Activated CD8-positive, alpha-beta memory T cell treated with anti-CD3 and anti-CD28 coated beads, Interleukin-2, amount 10 ng/mL, durations not matched to agents 7 days and 5 days (primary cell): Measurements from ENCODE around the gene TBX3. TPM values are rescaled to one million over a fixed set of nuclear protein-coding genes. Genes with fewer than 3 reads are reported as not detected.
"Not testable (repeated sequence)": the region's sequence is repeated elsewhere in the genome, so short reads cannot be mapped to it uniquely, and the experiment has no call there.

Experiments used
- ATAC-seq: fragments of 150-1000 bp; cut with Tn5 transposase; one replicate; pipeline ENCODE4 v1.10.0; 2021; ENCODE audit warnings: moderate library complexity
- CTCF ChIA-PET: fragments of 350-600 bp; sonication (Branson Sonifier 250); formaldehyde crosslinking; loops from one replicate; lab custom pipeline; 2021; ENCODE audit warnings: antibody characterized with exemption; lab: Charles Lee
- DNase-seq: peaks from one replicate; pipeline ENCODE4 v3.0.0-alpha.2; 2020
- H3K27ac Mint-ChIP-seq: one replicate; pipeline ENCODE4 v1.8.0; 2021; ENCODE audit warnings: mild to moderate bottlenecking, mixed read lengths
- H3K27me3 Mint-ChIP-seq: one replicate; pipeline ENCODE4 v1.8.0; 2021; ENCODE audit warnings: mixed read lengths
- H3K36me3 Mint-ChIP-seq: one replicate; pipeline ENCODE4 v1.8.0; 2021; ENCODE audit warnings: mild to moderate bottlenecking, mixed read lengths
- H3K4me1 Mint-ChIP-seq: one replicate; pipeline ENCODE4 v1.8.0; 2021; ENCODE audit warnings: mixed read lengths
- H3K4me3 Mint-ChIP-seq: one replicate; pipeline ENCODE4 v1.8.0; 2021; ENCODE audit warnings: mild to moderate bottlenecking, moderate library complexity, mixed read lengths
- H3K9me3 Mint-ChIP-seq: one replicate; pipeline ENCODE4 v1.8.0; 2022; ENCODE audit warnings: low read depth, mixed read lengths
- total RNA-seq, 2 experiments: library from RNA; stranded (reverse); gene quantifications; one replicate each; pipeline ENCODE4 v1.2.3, GENCODE V29; 2021

Gene TBX3
- not detected for total RNA-seq

DNA sequence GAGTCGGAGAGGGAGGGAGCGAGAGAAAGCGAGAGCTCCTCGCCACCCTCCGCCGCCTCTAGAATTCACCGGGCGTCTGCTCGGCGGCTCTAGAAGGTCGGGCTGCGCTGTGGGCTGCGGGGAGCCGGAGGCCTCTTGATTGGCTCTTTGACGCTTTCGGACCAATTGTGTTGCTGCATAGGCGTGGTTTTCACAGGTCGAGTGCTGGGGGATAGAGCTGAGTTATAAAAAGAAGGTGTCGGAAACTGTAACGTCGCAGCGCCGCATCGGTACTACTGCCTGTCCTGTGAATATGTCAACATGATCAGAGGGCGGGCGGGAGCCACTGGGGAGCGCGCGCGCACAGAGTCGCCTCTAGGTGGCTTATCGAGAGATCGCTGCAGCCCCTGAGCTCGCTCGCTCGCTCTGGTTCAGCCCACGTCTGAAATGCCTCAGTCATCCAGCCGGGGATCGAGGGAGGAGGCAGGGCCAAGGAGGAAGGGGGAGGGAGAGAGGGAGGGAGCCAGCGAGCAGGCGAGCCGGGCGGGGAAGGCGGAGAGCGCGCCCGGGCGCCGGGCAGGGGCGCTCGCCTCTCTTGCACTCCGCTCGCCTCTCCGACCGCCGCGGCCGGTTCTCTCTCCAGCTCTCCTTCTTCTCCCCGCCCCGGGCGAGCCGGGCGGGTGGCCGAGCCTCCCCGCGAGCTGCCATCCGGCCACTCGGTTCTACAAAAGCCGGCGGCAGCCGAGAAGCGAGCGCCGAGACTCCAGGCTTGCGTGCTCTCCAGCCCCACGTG, at the start of gene TBX3:
TBX3 (minus strand) TSS at position 78 of the 772 bp plus-strand sequence. CDS start 975 bp downstream, outside the sequence.
- DNase-seq = peak; percentile 45
- CTCF ChIA-PET = interaction anchor here (1.2 kb wide), 1 partner anchor 13 kb away, joined by 4 read pairs; no protein-coding TSS in a partner anchor
- H3K9me3 Mint-ChIP-seq = no peaks in the 10 kb centered on the region
- peak; percentile 30 for ATAC-seq
- peaks cover 6% of the 10 kb centered on the region for H3K36me3 Mint-ChIP-seq
- H3K27me3 Mint-ChIP-seq = peaks cover 95% of the 10 kb centered on the region
- peaks cover 14% of the 10 kb centered on the region for H3K4me1 Mint-ChIP-seq
- H3K4me3 Mint-ChIP-seq = peak within 1 kb of the TSS; percentile 38
- peak within 1 kb of the TSS; percentile 47 for H3K27ac Mint-ChIP-seq

DNA sequence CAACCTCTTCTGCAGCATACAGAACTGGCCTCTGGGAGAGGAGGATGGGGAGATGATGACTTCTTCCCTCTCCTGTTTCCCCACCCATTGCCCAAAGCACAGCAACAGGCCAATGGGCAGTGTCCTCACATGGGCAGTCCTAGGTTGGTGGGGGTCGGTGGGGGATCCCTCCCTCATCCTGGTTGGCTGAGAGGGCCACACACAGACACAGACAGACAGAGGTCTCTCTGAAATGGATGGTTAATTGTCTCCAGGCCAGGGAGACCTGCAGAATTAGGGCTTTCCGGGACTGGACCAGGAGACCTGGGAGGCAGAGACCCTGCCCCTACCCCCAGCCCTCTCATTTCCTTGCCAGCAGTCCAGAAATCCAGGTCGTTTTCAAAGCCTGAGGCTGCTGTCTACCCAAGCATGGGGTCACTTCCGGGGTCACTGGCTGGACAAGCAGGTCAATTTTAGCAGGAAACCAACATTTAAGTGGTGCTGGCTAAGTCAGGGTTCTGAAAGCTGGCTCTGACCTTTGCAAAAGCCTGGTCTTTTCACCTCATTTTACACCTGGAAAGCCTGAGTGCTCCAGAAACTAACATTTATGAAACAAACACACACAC, 48.6 kb upstream of the TBX3 start:
- H3K9me3 Mint-ChIP-seq = no peaks in the 10 kb centered on the region
- no peak overlapping the region for H3K4me3 Mint-ChIP-seq
- peaks cover 27% of the 10 kb centered on the region for H3K27me3 Mint-ChIP-seq
- DNase-seq (no peak), ATAC-seq (no peak)
- CTCF ChIA-PET = no interaction called here
- H3K27ac Mint-ChIP-seq = no peak overlapping the region
- no peaks in the 10 kb centered on the region for H3K36me3 Mint-ChIP-seq
- H3K4me1 Mint-ChIP-seq = no peaks in the 10 kb centered on the region

DNA sequence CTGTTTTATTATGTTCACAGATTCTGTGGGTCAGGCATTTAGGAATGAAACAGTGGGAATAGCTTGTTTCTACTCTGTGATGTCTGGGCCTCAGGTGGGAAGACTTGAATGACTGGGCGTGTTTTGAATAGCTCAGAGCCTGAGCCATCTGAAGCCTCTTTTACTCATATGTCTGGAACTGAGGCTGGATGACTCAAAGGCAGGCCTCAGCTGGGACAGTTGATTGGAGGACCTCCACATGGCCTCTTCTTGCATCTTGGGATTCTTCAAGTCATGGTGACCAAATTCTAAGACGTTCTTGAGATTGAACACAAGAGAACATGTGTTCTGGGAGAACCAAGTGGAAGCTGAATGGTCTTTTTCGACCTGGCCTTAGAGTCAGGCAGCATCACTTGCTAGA, 45.8 kb upstream of the TBX3 start:
- CTCF ChIA-PET = no interaction called here
- H3K4me1 Mint-ChIP-seq = no peaks in the 10 kb centered on the region
- no peaks in the 10 kb centered on the region for H3K36me3 Mint-ChIP-seq
- ATAC-seq = no peak
- H3K27me3 Mint-ChIP-seq = peaks cover 8% of the 10 kb centered on the region
- no peak overlapping the region for H3K27ac Mint-ChIP-seq
- H3K4me3 Mint-ChIP-seq = no peak overlapping the region
- no peak for DNase-seq
- H3K9me3 Mint-ChIP-seq = no peaks in the 10 kb centered on the region

- DNase-seq = no peak
- no peak overlapping the region for H3K4me3 Mint-ChIP-seq
These were observed 42.2 kb upstream of the TBX3 start for GRCh38 chr12:114726092-114726710.

GRCh38 chr12:114722176-114722575, 38.2 kb upstream of the TBX3 start:
- H3K27ac Mint-ChIP-seq, H3K27me3 Mint-ChIP-seq, CTCF ChIA-PET, H3K4me3 Mint-ChIP-seq, DNase-seq, H3K36me3 Mint-ChIP-seq, ATAC-seq, H3K9me3 Mint-ChIP-seq, H3K4me1 Mint-ChIP-seq: not testable (repeated sequence)

More at GRCh38 chr12:114726092-114726710, 42.2 kb upstream of the TBX3 start:
- CTCF ChIA-PET = no interaction called here
- Mint-ChIP-seq H3K36me3 (no peaks in the 10 kb centered on the region), H3K27me3 (no peaks in the 10 kb centered on the region), H3K9me3 (no peaks in the 10 kb centered on the region), H3K27ac (no peak overlapping the region), H3K4me1 (no peaks in the 10 kb centered on the region)
- no peak for ATAC-seq

- ATAC-seq (no peak), DNase-seq (no peak)
- Mint-ChIP-seq H3K27me3 (no peaks in the 10 kb centered on the region), H3K9me3 (peaks cover 3% of the 10 kb centered on the region), H3K36me3 (no peaks in the 10 kb centered on the region), H3K27ac (no peak overlapping the region), H3K4me3 (no peak overlapping the region), H3K4me1 (no peaks in the 10 kb centered on the region)
- CTCF ChIA-PET = no interaction called here
These were observed 37.3 kb upstream of the TBX3 start for GRCh38 chr12:114721266-114721665.

- H3K9me3 Mint-ChIP-seq = peaks cover 5% of the 10 kb centered on the region
- no peak overlapping the region for H3K4me3 Mint-ChIP-seq
- no peak overlapping the region for H3K27ac Mint-ChIP-seq
- no peak for DNase-seq
- no peaks in the 10 kb centered on the region for H3K27me3 Mint-ChIP-seq
- H3K4me1 Mint-ChIP-seq = no peaks in the 10 kb centered on the region
- H3K36me3 Mint-ChIP-seq = no peaks in the 10 kb centered on the region
- CTCF ChIA-PET = no interaction called here
- no peak for ATAC-seq
These were observed 29.7 kb upstream of the TBX3 start for GRCh38 chr12:114713466-114714215.

DNA sequence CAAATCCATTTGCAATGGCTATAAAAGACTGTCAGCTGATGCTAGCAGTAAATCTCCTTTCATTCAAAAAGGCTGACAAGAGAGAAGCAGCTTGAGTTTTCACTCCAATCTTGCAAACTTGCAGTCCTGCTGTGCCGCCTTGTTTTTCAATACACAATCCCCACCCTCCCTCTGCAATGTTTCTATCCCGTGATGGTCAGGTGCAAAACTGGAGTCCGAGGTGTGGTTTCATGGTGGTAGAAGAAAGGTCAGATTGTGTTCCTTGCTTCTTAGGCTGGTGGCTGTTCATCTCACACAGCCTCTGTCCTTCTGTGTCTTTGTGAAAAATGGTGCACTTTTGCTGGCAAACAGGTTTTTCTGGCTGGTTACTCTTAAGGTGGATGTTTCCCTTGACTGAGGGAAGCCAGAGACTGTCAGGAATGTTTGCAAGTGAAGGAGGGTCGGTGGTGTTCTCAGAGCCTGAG, 27.7 kb upstream of the TBX3 start:
- Mint-ChIP-seq H3K9me3 (peaks cover 1% of the 10 kb centered on the region), H3K27ac (no peak overlapping the region), H3K4me3 (no peak overlapping the region), H3K27me3 (no peaks in the 10 kb centered on the region), H3K36me3 (no peaks in the 10 kb centered on the region), H3K4me1 (no peaks in the 10 kb centered on the region)
- CTCF ChIA-PET = no interaction called here
- DNase-seq = no peak
- ATAC-seq = no peak

- CTCF ChIA-PET = no interaction called here
- Mint-ChIP-seq H3K27me3 (no peaks in the 10 kb centered on the region), H3K36me3 (no peaks in the 10 kb centered on the region), H3K4me3 (no peak overlapping the region), H3K27ac (no peak overlapping the region), H3K4me1 (no peaks in the 10 kb centered on the region), H3K9me3 (peaks cover 1% of the 10 kb centered on the region)
- ATAC-seq (no peak), DNase-seq (no peak)
These were observed 26.2 kb upstream of the TBX3 start for GRCh38 chr12:114710151-114710550.

GRCh38 chr12:114709112-114709511, 25.1 kb upstream of the TBX3 start:
- no peak for ATAC-seq
- Mint-ChIP-seq H3K27ac (no peak overlapping the region), H3K36me3 (no peaks in the 10 kb centered on the region), H3K4me1 (no peaks in the 10 kb centered on the region), H3K27me3 (no peaks in the 10 kb centered on the region), H3K9me3 (peaks cover 1% of the 10 kb centered on the region), H3K4me3 (no peak overlapping the region)
- CTCF ChIA-PET = no interaction called here
- DNase-seq = no peak

DNA sequence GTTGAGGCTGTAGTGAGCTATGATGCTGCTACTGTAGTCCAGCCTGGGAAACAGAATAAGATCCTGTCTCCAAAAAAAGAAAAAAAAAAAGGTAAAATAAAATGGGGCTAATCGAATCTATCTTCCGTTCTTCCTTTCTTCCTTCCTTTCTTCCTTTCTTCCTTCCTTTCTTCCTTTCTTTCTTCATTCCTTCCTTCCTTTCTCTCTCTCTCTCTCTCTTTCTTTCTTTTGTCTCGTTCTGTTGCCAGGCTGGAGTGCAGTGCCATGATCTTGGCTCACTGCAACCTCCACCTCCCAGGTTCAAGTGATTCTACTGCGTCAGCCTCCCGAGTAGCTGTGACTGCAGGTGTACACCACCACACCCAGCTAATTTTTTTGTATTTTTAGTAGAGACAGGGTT, 24.6 kb upstream of the TBX3 start:
- H3K4me1 Mint-ChIP-seq, DNase-seq, H3K27me3 Mint-ChIP-seq, H3K27ac Mint-ChIP-seq, CTCF ChIA-PET, H3K4me3 Mint-ChIP-seq, H3K9me3 Mint-ChIP-seq, H3K36me3 Mint-ChIP-seq, ATAC-seq: not testable (repeated sequence)

DNA sequence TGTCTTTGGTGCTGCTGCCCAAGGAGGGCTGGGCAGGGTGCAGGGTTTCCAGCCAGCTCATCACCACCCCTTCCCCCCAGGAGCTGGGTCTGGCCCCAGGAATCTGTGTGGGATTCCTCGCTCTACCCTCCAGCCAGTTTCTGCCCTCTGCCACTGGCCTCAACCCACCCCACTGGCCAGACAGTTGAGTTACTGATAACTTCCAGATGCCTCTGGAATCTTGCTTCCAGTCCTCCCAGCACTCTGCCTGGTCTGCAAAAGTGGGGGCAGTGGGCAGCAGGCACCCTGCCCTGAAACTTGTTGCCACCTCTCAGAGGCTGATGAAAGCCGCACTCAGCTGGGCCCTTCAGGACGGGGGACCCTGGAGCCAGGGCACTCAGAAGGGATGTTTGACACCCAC, 20.1 kb upstream of the TBX3 start:
- CTCF ChIA-PET = no interaction called here
- Mint-ChIP-seq H3K9me3 (no peaks in the 10 kb centered on the region), H3K27ac (no peak overlapping the region), H3K4me1 (no peaks in the 10 kb centered on the region), H3K36me3 (no peaks in the 10 kb centered on the region), H3K4me3 (no peak overlapping the region), H3K27me3 (peaks cover 42% of the 10 kb centered on the region)
- ATAC-seq (no peak), DNase-seq (no peak)

- ATAC-seq (no peak), DNase-seq (no peak)
- CTCF ChIA-PET = interaction anchor here (0.7 kb wide), 1 partner anchor 1247 kb away, joined by 3 read pairs; no protein-coding TSS in a partner anchor
- no peaks in the 10 kb centered on the region for H3K36me3 Mint-ChIP-seq
- H3K27ac Mint-ChIP-seq = no peak overlapping the region
- no peak overlapping the region for H3K4me3 Mint-ChIP-seq
- H3K9me3 Mint-ChIP-seq = no peaks in the 10 kb centered on the region
- peaks cover 52% of the 10 kb centered on the region for H3K27me3 Mint-ChIP-seq
- H3K4me1 Mint-ChIP-seq = no peaks in the 10 kb centered on the region
These were observed 19.1 kb upstream of the TBX3 start for GRCh38 chr12:114703060-114703493.
